WTC11 (cell line): ENCODE measurements around the gene NALF2. TPM values are rescaled to one million over a fixed set of nuclear protein-coding genes. Genes with fewer than 3 reads are reported as not detected.

Experiments used
- ATAC-seq: fragments of 200-7000 bp; cut with Tn5 transposase; 2 replicates; pipeline ENCODE4 v1.10.0; 2021; ENCODE audit warnings: mild to moderate bottlenecking, moderate library complexity
- Bru-seq: library from RNA; stranded (reverse); fragments of 400-500 nt; gene quantifications from one replicate; lab custom pipeline; 2021; lab: Mats Ljungman, UMichigan
- CTCF ChIA-PET: fragments of 300-600 bp; sonication (Branson Sonifier 250); formaldehyde crosslinking; loops from one replicate; lab custom pipeline; 2021; ENCODE audit warnings: antibody characterized with exemption; lab: Charles Lee
- POLR2A ChIA-PET: fragments of 350-600 bp; sonication (Branson Sonifier 250); formaldehyde crosslinking; loops from one replicate; lab custom pipeline; 2021; ENCODE audit warnings: antibody characterized with exemption; lab: Charles Lee
- DNase-seq: peaks from one replicate; pipeline ENCODE4 v3.0.0; 2021; ENCODE audit warnings: low spot score
- H3K27ac Mint-ChIP-seq: 2 replicates; pipeline ENCODE4 v1.8.0; 2021; ENCODE audit warnings: mixed read lengths
- H3K27me3 Mint-ChIP-seq: 2 replicates; pipeline ENCODE4 v1.8.0; 2021; ENCODE audit warnings: low read depth, mild to moderate bottlenecking, moderate library complexity, mixed read lengths
- H3K36me3 Mint-ChIP-seq: 2 replicates; pipeline ENCODE4 v1.8.0; 2021; ENCODE audit warnings: mixed read lengths
- H3K4me1 Mint-ChIP-seq: 2 replicates; pipeline ENCODE4 v1.8.0; 2022; ENCODE audit warnings: mixed read lengths
- H3K4me3 Mint-ChIP-seq: 2 replicates; pipeline ENCODE4 v1.8.0; 2021; ENCODE audit warnings: mild to moderate bottlenecking, moderate library complexity, mixed read lengths
- H3K9me3 Mint-ChIP-seq: 2 replicates; pipeline ENCODE4 v1.8.0; 2021; ENCODE audit warnings: mixed read lengths
- ARID4B ChIP-seq: sonication (generic); formaldehyde crosslinking; IDR thresholded peaks from 2 replicates; pipeline ENCODE4 v1.8.0; 2023; ENCODE audit warnings: missing genetic modification reagents, mild to moderate bottlenecking, borderline replicate concordance
- ATF1 ChIP-seq: sonication (generic); formaldehyde crosslinking; IDR thresholded peaks from 2 replicates; pipeline ENCODE4 v1.8.1; 2023; ENCODE audit warnings: mild to moderate bottlenecking, moderate library complexity, missing genetic modification reagents
- CBFB ChIP-seq: sonication (generic); formaldehyde crosslinking; IDR thresholded peaks from 2 replicates; pipeline ENCODE4 v1.8.1; 2022; ENCODE audit warnings: mild to moderate bottlenecking, low read depth, missing genetic modification reagents
- CREM ChIP-seq: sonication (generic); formaldehyde crosslinking; IDR thresholded peaks from 2 replicates; pipeline ENCODE4 v1.8.1; 2022; ENCODE audit warnings: mild to moderate bottlenecking, missing genetic modification reagents, moderate library complexity
- E2F5 ChIP-seq: sonication (generic); formaldehyde crosslinking; IDR thresholded peaks from 2 replicates; pipeline ENCODE4 v1.8.1; 2022; ENCODE audit warnings: mild to moderate bottlenecking, moderate library complexity, missing genetic modification reagents
- ELF4 ChIP-seq: sonication (generic); formaldehyde crosslinking; IDR thresholded peaks from 2 replicates; pipeline ENCODE4 v1.8.1; 2022; ENCODE audit warnings: low read depth, mild to moderate bottlenecking, moderate library complexity, missing genetic modification reagents
- NFE2L1 ChIP-seq: sonication (generic); formaldehyde crosslinking; IDR thresholded peaks from 2 replicates; pipeline ENCODE4 v1.8.1; 2023; ENCODE audit warnings: missing genetic modification reagents
- OVOL2 ChIP-seq: fragments of 250-450 bp; sonication (Bioruptor Pico); IDR thresholded peaks from 2 replicates; pipeline ENCODE4 v1.9.0; 2021; ENCODE audit warnings: mild to moderate bottlenecking, borderline replicate concordance
- PRRX2 ChIP-seq: fragments of 250-450 bp; sonication (Bioruptor Pico); IDR thresholded peaks from 2 replicates; pipeline ENCODE4 v1.8.0; 2021; ENCODE audit warnings: mild to moderate bottlenecking
- TEAD1 ChIP-seq: sonication (generic); formaldehyde crosslinking; IDR thresholded peaks from 2 replicates; pipeline ENCODE4 v1.8.0; 2022; ENCODE audit warnings: mild to moderate bottlenecking, missing genetic modification reagents
- TP53 ChIP-seq: sonication (generic); formaldehyde crosslinking; IDR thresholded peaks from 2 replicates; pipeline ENCODE4 v1.8.1; 2023; ENCODE audit warnings: mild to moderate bottlenecking, missing genetic modification reagents
- ZNF121 ChIP-seq: sonication (generic); formaldehyde crosslinking; IDR thresholded peaks from 2 replicates; pipeline ENCODE4 v1.8.0; 2023; ENCODE audit warnings: missing genetic modification reagents
- ZNF138 ChIP-seq: sonication (generic); formaldehyde crosslinking; conservative IDR thresholded peaks from 2 replicates; pipeline ENCODE4 v1.8.1; 2022; ENCODE audit warnings: mild to moderate bottlenecking, moderate library complexity, missing genetic modification reagents
- ZSCAN18 ChIP-seq: fragments of 250-450 bp; sonication (Bioruptor Pico); IDR thresholded peaks from 2 replicates; pipeline ENCODE4 v2.1.2; 2022; ENCODE audit warnings: mild to moderate bottlenecking, moderate library complexity
- long read RNA-seq, 3 experiments: library from RNA in 1 of 3; library from capped mRNA in 1 of 3; library from polyadenylated mRNA in 1 of 3; unstranded in 2 of 3; stranded (forward) in 1 of 3; transcript quantifications; one replicate each; pipeline ENCODE4 v2.0.0, GENCODE V29; 2021
- total RNA-seq: library from RNA; stranded (reverse); gene quantifications from 3 replicates; pipeline ENCODE4 v1.2.3, GENCODE V29; 2021
- TF ChIP-seq, protein P1 (sequence below): sonication (generic); formaldehyde crosslinking; IDR thresholded peaks from 2 replicates; pipeline ENCODE4 v1.8.0; 2023; ENCODE audit warnings: missing genetic modification reagents
- TF ChIP-seq, protein P2 (sequence below): fragments of 250-450 bp; sonication (Bioruptor Pico); IDR thresholded peaks from 2 replicates; pipeline ENCODE4 v1.9.0; 2021; ENCODE audit warnings: mild to moderate bottlenecking
- TF ChIP-seq, protein P3 (sequence below): sonication (generic); formaldehyde crosslinking; IDR thresholded peaks from 2 replicates; pipeline ENCODE4 v1.8.0; 2022; ENCODE audit warnings: mild to moderate bottlenecking, missing genetic modification reagents
- TF ChIP-seq, protein P4 (sequence below): sonication (generic); formaldehyde crosslinking; IDR thresholded peaks from 2 replicates; pipeline ENCODE4 v1.8.0; 2022; ENCODE audit warnings: mild to moderate bottlenecking, missing genetic modification reagents

NALF2 gene
- total RNA-seq, result 13.1 to 14.0 TPM (median 13.7 TPM) in 3 replicates
- Bru-seq, nascent RNA, result percentile 56 among the genes with signal in this experiment
- long read RNA-seq, experiment 1, full-length matches to known transcripts, result 45 of 73 reads
- long read RNA-seq, experiment 1, partial matches to known transcripts, result 18 of 73 reads
- long read RNA-seq, experiment 1, other reads (novel, unspliced or antisense), result 10 of 73 reads
- long read RNA-seq, experiment 2, full-length matches to known transcripts, result 3 of 18 reads
- long read RNA-seq, experiment 2, partial matches to known transcripts, result 13 of 18 reads
- long read RNA-seq, experiment 2, other reads (novel, unspliced or antisense), result 2 of 18 reads
- long read RNA-seq, experiment 3, result 0 reads

DNA sequence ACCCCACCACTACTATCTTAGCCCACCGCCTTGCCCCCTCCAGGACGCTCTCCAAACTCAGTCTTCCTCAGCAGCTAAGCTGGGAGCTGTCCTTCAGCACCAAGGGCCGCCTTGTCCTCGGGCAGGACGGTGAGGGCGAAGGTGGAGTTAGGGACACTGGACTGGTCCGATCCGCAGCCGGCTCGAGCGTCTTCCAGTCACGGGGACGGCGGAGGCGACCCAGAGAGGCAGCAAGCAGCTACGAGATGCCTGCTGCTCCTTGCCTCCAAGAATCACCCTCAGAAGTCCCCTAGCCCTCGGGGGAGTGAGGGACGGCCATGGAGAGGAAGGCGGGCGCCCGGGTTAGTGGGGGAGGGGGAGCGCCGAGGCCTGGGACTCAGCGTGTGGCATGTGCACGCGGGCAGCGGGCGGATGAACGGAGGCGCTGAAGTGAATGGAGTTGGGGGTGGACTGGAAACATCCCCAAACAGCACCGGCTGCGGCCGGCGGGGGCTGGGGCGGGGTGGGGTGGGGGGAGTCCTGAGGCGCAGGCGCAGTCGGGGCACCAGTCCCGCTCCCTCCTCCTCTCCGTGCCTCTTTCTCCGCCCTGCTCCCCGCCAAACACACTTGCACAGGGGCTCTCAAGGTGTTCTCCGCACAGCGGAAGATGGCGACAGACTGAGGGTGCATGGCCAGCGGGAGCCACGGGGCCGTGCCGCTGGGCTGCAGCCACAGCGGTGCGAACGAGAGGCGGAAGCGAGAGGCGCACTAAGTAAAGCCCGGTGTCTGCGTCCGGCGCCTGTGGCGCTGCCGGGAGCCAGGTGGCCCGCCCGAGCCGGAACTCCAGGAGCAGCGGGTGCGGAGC is at the start of gene NALF2:
TSS of gene NALF2 (plus strand) at position 545 of the 844 bp plus-strand sequence. CDS start 957 bp downstream, outside the sequence.
- POLR2A ChIA-PET, result interaction anchor here (1.2 kb wide), 1 partner anchor 593 kb away, joined by 3 read pairs; no protein-coding TSS in a partner anchor
- H3K36me3 Mint-ChIP-seq, result peaks cover 2% of the 10 kb centered on the region
- ATAC-seq (peak; percentile 77), DNase-seq (peak; percentile 74)
- H3K4me3 Mint-ChIP-seq, result peak within 1 kb of the TSS; percentile 77
- H3K27me3 Mint-ChIP-seq, result peaks cover 11% of the 10 kb centered on the region
- CTCF ChIA-PET, result interaction anchor here (0.6 to 1.4 kb wide), 16 partner anchors 11 to 677 kb away, joined by 3 to 10 read pairs (median 4); partner anchors contain the start of genes EDA and IGBP1
- no peak within 1 kb of the TSS for H3K27ac Mint-ChIP-seq
- H3K4me1 Mint-ChIP-seq, result peaks cover 20% of the 10 kb centered on the region
- H3K9me3 Mint-ChIP-seq, result no peaks in the 10 kb centered on the region
- TF ChIP-seq, protein P1, sequence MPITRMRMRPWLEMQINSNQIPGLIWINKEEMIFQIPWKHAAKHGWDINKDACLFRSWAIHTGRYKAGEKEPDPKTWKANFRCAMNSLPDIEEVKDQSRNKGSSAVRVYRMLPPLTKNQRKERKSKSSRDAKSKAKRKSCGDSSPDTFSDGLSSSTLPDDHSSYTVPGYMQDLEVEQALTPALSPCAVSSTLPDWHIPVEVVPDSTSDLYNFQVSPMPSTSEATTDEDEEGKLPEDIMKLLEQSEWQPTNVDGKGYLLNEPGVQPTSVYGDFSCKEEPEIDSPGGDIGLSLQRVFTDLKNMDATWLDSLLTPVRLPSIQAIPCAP (CRISPR knock-in tag), result no peak
- TF ChIP-seq, protein P2, sequence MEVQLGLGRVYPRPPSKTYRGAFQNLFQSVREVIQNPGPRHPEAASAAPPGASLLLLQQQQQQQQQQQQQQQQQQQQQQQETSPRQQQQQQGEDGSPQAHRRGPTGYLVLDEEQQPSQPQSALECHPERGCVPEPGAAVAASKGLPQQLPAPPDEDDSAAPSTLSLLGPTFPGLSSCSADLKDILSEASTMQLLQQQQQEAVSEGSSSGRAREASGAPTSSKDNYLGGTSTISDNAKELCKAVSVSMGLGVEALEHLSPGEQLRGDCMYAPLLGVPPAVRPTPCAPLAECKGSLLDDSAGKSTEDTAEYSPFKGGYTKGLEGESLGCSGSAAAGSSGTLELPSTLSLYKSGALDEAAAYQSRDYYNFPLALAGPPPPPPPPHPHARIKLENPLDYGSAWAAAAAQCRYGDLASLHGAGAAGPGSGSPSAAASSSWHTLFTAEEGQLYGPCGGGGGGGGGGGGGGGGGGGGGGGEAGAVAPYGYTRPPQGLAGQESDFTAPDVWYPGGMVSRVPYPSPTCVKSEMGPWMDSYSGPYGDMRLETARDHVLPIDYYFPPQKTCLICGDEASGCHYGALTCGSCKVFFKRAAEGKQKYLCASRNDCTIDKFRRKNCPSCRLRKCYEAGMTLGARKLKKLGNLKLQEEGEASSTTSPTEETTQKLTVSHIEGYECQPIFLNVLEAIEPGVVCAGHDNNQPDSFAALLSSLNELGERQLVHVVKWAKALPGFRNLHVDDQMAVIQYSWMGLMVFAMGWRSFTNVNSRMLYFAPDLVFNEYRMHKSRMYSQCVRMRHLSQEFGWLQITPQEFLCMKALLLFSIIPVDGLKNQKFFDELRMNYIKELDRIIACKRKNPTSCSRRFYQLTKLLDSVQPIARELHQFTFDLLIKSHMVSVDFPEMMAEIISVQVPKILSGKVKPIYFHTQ (CRISPR knock-in tag), result no peak
- TF ChIP-seq ATF1 (CRISPR knock-in tag) (no peak), E2F5 (no peak), NFE2L1 (CRISPR knock-in tag) (no peak), OVOL2 (no peak), ELF4 (no peak), PRRX2 (no peak), ZNF121 (CRISPR knock-in tag) (no peak), ZNF138 (CRISPR knock-in tag) (no peak), CREM (CRISPR knock-in tag) (no peak), ARID4B (CRISPR knock-in tag) (peak; percentile 71; the same call in 1 of the 2 replicates), ZSCAN18 (CRISPR knock-in tag) (no peak), TP53 (CRISPR knock-in tag) (no peak), CBFB (CRISPR knock-in tag) (no peak), TEAD1 (CRISPR knock-in tag) (0 out of 2 replicates have a peak, but pooled peaks have one; percentile 23)
- TF ChIP-seq, protein P3, sequence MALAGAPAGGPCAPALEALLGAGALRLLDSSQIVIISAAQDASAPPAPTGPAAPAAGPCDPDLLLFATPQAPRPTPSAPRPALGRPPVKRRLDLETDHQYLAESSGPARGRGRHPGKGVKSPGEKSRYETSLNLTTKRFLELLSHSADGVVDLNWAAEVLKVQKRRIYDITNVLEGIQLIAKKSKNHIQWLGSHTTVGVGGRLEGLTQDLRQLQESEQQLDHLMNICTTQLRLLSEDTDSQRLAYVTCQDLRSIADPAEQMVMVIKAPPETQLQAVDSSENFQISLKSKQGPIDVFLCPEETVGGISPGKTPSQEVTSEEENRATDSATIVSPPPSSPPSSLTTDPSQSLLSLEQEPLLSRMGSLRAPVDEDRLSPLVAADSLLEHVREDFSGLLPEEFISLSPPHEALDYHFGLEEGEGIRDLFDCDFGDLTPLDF (CRISPR knock-in tag), result no peak
- TF ChIP-seq, protein P4, sequence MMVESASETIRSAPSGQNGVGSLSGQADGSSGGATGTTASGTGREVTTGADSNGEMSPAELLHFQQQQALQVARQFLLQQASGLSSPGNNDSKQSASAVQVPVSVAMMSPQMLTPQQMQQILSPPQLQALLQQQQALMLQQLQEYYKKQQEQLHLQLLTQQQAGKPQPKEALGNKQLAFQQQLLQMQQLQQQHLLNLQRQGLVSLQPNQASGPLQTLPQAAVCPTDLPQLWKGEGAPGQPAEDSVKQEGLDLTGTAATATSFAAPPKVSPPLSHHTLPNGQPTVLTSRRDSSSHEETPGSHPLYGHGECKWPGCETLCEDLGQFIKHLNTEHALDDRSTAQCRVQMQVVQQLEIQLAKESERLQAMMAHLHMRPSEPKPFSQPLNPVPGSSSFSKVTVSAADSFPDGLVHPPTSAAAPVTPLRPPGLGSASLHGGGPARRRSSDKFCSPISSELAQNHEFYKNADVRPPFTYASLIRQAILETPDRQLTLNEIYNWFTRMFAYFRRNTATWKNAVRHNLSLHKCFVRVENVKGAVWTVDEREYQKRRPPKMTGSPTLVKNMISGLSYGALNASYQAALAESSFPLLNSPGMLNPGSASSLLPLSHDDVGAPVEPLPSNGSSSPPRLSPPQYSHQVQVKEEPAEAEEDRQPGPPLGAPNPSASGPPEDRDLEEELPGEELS (CRISPR knock-in tag), result 0 out of 2 replicates have a peak, but pooled peaks have one; percentile 33
